GM23338 (cell line): ENCODE measurements around the gene PPP1R3F.

Experiments used
- EZH2phosphoT487 ChIP-seq: fragments of 200-600 bp; sonication (generic); IDR thresholded peaks from one replicate; pipeline ENCODE4 v1.8.1; 2018; ENCODE audit warnings: antibody characterized with exemption; ENCODE audit not compliant: unreplicated experiment
- POLR2AphosphoS5 ChIP-seq: IDR thresholded peaks from 2 replicates; pipeline ENCODE4 v1.6.1; 2016; ENCODE audit warnings: antibody characterized with exemption, low read depth
- TF ChIP-seq, protein P1 (sequence below), 2 experiments: fragments of 200-600 bp in 1 of 2; sonication (generic) in 1 of 2; conservative IDR thresholded peaks; 2 replicates each; pipeline versions ENCODE4 v1.5.1 to v1.6.1; 2016 to 2017; ENCODE audit warnings: antibody characterized with exemption in 2 of 2, low read depth in 2 of 2, mild to moderate bottlenecking in 2 of 2, moderate library complexity in 1 of 2

DNA sequence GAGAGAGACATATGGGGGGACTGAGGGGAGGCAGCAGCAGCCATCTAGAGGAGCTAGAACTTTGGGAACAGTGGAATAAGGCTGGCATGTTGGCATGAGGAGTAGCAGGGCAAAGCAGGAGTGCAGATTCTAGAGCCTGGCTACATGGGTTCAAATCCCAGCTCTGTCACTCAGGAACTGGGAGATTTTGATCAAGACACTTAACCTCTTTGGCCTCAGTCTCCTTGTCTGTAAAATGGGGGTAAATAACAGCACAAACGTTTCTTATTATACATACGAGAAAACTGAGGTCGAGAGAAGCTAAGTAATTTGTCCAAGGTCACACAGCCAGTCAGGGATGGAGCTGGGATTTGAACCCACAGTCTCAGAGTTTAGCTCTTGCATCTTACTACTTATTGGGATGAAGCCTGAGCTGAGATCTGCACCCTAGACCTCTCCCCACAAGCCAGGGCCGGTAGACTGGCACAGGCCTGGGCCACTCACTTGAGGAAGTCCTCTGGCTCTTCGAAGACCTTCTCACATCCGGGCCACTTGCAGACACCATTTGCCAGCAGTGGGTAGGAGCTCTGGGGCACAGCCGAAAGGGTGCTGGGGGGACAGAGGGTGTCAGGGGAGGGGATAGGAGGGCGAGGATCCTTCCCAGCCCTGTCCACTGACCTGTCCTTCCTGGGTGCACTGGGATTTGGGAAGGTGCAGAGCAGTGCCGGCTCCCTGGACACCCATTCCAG is 13.2 kb upstream of the PPP1R3F start:
- TF ChIP-seq, protein P1, sequence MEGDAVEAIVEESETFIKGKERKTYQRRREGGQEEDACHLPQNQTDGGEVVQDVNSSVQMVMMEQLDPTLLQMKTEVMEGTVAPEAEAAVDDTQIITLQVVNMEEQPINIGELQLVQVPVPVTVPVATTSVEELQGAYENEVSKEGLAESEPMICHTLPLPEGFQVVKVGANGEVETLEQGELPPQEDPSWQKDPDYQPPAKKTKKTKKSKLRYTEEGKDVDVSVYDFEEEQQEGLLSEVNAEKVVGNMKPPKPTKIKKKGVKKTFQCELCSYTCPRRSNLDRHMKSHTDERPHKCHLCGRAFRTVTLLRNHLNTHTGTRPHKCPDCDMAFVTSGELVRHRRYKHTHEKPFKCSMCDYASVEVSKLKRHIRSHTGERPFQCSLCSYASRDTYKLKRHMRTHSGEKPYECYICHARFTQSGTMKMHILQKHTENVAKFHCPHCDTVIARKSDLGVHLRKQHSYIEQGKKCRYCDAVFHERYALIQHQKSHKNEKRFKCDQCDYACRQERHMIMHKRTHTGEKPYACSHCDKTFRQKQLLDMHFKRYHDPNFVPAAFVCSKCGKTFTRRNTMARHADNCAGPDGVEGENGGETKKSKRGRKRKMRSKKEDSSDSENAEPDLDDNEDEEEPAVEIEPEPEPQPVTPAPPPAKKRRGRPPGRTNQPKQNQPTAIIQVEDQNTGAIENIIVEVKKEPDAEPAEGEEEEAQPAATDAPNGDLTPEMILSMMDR (conservative IDR thresholded peaks at IDR 0.05; ENCODE audit: low read depth in 2 of 2), result no peak
- TF ChIP-seq POLR2AphosphoS5 (no peak), EZH2phosphoT487 (no peak)
